Measurements from ENCODE around the gene COL4A2.

DNA sequence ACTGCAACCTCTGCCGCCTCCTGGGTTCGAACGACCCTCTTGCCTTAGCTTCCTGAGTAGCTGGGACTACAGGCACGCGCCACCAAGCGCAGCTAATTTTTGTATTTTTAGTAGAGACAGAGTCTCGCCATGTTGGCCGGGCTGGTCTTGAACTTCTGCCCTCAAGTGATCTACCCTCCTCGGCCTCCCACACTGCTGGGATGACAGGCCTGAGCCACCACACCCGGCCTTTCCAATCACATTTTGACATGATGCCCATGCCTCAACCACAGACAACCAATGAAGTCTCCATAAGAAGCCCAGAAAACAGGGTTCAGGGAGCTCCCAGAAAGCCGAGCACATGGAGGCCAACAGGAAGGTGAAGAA is 242.7 kb downstream of the COL4A2 start:
- TF ChIP-seq, protein P1, sequence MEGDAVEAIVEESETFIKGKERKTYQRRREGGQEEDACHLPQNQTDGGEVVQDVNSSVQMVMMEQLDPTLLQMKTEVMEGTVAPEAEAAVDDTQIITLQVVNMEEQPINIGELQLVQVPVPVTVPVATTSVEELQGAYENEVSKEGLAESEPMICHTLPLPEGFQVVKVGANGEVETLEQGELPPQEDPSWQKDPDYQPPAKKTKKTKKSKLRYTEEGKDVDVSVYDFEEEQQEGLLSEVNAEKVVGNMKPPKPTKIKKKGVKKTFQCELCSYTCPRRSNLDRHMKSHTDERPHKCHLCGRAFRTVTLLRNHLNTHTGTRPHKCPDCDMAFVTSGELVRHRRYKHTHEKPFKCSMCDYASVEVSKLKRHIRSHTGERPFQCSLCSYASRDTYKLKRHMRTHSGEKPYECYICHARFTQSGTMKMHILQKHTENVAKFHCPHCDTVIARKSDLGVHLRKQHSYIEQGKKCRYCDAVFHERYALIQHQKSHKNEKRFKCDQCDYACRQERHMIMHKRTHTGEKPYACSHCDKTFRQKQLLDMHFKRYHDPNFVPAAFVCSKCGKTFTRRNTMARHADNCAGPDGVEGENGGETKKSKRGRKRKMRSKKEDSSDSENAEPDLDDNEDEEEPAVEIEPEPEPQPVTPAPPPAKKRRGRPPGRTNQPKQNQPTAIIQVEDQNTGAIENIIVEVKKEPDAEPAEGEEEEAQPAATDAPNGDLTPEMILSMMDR (optimal IDR thresholded peaks at IDR 0.05 in 1 of 3, IDR thresholded peaks at IDR 0.05 in 1 of 3, conservative IDR thresholded peaks at IDR 0.05 in 1 of 3; ENCODE audit: extremely low read depth in 1 of 3, insufficient read depth in 2 of 3, low read length in 3 of 3), result no peak
- no peak for TF ChIP-seq EZH2 (IDR thresholded peaks at IDR 0.05; ENCODE audit: low read length)

Measured in keratinocyte (primary cell).